OCI-LY7 (cell line): ENCODE data around the gene FAM149B1.

Experiments used
- CTCF ChIP-seq: fragments of 200-600 bp; sonication (generic); conservative IDR thresholded peaks from 2 replicates; pipeline ENCODE4 v1.5.1; 2014; ENCODE audit warnings: mild to moderate bottlenecking, antibody characterized with exemption, low read length, moderate library complexity, mixed read lengths
- EZH2phosphoT487 ChIP-seq: fragments of 200-600 bp; sonication (generic); IDR thresholded peaks from 2 replicates; pipeline ENCODE4 v1.6.1; 2018; ENCODE audit warnings: low read depth, borderline replicate concordance, mild to moderate bottlenecking, mixed run types, antibody characterized with exemption, low read length, moderate library complexity, mixed read lengths

GRCh38 chr10:73232887-73233286, 65.0 kb downstream of the FAM149B1 start:
- peak; percentile 33 for TF ChIP-seq CTCF
- TF ChIP-seq EZH2phosphoT487, result no peak
